ENCODE measurements around the gene PSMB3.
"Not testable (repeated sequence)": the region's sequence is repeated elsewhere in the genome, so short reads cannot be mapped to it uniquely, and the experiment has no call there.

Gene PSMB3

GRCh38 chr17:38777641-38778250 lies 25.2 kb downstream of the PSMB3 start:
- DNase-seq: no peak
- peaks cover 92% of the 10 kb centered on the region for H3K36me3 Mint-ChIP-seq (ENCODE audit: low read depth)
- no peaks in the 10 kb centered on the region for H3K27me3 Mint-ChIP-seq
- H3K4me3 Mint-ChIP-seq: no peak overlapping the region
- no peaks in the 10 kb centered on the region for H3K9me3 Mint-ChIP-seq
- H3K4me1 Mint-ChIP-seq (ENCODE audit: low read depth): no peaks in the 10 kb centered on the region
- no peak overlapping the region for H3K27ac Mint-ChIP-seq

GRCh38 chr17:38779965-38780752 lies 27.6 kb downstream of the PSMB3 start:
- Mint-ChIP-seq H3K27ac (no peak overlapping the region), H3K27me3 (no peaks in the 10 kb centered on the region), H3K4me3 (no peak overlapping the region), H3K36me3 (ENCODE audit: low read depth) (peaks cover 92% of the 10 kb centered on the region), H3K9me3 (no peaks in the 10 kb centered on the region), H3K4me1 (ENCODE audit: low read depth) (no peaks in the 10 kb centered on the region)
- DNase-seq: no peak

DNA sequence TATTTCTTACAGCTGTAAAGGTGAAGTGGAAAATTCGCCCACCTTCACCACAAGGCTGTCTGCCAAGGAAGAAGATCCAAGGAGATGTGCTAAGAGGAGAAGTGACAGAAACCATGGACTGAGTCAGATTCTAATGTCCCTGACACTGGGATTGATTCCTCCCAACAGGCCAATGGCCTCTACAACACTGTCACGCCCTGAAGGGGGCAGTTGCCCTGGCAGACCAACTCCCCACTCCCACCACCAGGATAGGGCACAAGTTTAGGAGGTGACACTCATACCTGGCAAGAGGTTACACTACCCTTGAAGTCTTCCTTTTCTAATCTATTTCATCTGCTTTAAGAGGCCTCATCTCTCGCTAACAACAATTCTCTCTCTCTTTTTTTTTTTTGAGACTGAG lies 30.7 kb downstream of the PSMB3 start:
- no peak overlapping the region for H3K4me3 Mint-ChIP-seq
- no peaks in the 10 kb centered on the region for H3K9me3 Mint-ChIP-seq
- peaks cover 90% of the 10 kb centered on the region for H3K36me3 Mint-ChIP-seq (ENCODE audit: low read depth)
- H3K27me3 Mint-ChIP-seq: no peaks in the 10 kb centered on the region
- DNase-seq: no peak
- H3K27ac Mint-ChIP-seq: peak overlapping the region; percentile 29
- no peaks in the 10 kb centered on the region for H3K4me1 Mint-ChIP-seq (ENCODE audit: low read depth)

DNA sequence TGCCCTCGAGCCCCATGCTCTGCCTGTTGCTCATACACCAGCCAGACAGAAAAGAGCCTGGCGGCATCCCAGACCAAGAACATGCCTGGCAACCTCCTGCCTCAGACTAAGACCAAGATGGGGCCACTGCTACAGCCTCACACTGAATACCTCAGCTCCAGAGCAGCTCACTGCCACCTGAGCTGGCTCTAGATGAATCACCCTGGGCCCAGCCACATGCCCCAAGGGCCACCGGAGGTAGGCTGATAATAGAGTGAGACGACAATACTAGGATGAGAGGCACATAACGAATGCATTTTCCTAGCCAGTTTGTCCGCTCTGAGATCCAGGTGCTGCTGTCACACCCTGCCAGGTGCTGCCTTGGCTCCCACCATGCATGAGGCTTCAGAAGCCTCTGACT lies 33.8 kb downstream of the PSMB3 start:
- no peak for DNase-seq
- H3K27me3 Mint-ChIP-seq: no peaks in the 10 kb centered on the region
- H3K4me3 Mint-ChIP-seq: no peak overlapping the region
- peaks cover 7% of the 10 kb centered on the region for H3K4me1 Mint-ChIP-seq (ENCODE audit: low read depth)
- H3K27ac Mint-ChIP-seq: peak overlapping the region; percentile 15
- peaks cover 69% of the 10 kb centered on the region for H3K36me3 Mint-ChIP-seq (ENCODE audit: low read depth)
- no peaks in the 10 kb centered on the region for H3K9me3 Mint-ChIP-seq

GRCh38 chr17:38787999-38788398 lies 35.5 kb downstream of the PSMB3 start:
- not testable (repeated sequence) for H3K9me3 Mint-ChIP-seq

GRCh38 chr17:38789185-38789584 lies 36.6 kb downstream of the PSMB3 start:
- no peaks in the 10 kb centered on the region for H3K9me3 Mint-ChIP-seq
- H3K36me3 Mint-ChIP-seq (ENCODE audit: low read depth): peaks cover 58% of the 10 kb centered on the region
- H3K27ac Mint-ChIP-seq: no peak overlapping the region
- H3K4me3 Mint-ChIP-seq: no peak overlapping the region
- DNase-seq: no peak
- H3K27me3 Mint-ChIP-seq: no peaks in the 10 kb centered on the region
- H3K4me1 Mint-ChIP-seq (ENCODE audit: low read depth): peaks cover 21% of the 10 kb centered on the region

More at GRCh38 chr17:38787999-38788398, 35.5 kb downstream of the PSMB3 start:
- H3K4me1 Mint-ChIP-seq (ENCODE audit: low read depth): peaks cover 15% of the 10 kb centered on the region
- peaks cover 63% of the 10 kb centered on the region for H3K36me3 Mint-ChIP-seq (ENCODE audit: low read depth)
- not testable (repeated sequence) for H3K4me3 Mint-ChIP-seq, H3K27me3 Mint-ChIP-seq, DNase-seq, H3K27ac Mint-ChIP-seq

- Mint-ChIP-seq H3K36me3 (ENCODE audit: low read depth) (peaks cover 53% of the 10 kb centered on the region), H3K4me1 (ENCODE audit: low read depth) (peaks cover 26% of the 10 kb centered on the region)
- not testable (repeated sequence) for DNase-seq, H3K9me3 Mint-ChIP-seq, H3K27me3 Mint-ChIP-seq, H3K4me3 Mint-ChIP-seq, H3K27ac Mint-ChIP-seq
Observed at GRCh38 chr17:38790148-38790707, 37.7 kb downstream of the PSMB3 start.

- H3K36me3 Mint-ChIP-seq (ENCODE audit: low read depth): peaks cover 53% of the 10 kb centered on the region
- no peaks in the 10 kb centered on the region for H3K9me3 Mint-ChIP-seq
- no peak overlapping the region for H3K27ac Mint-ChIP-seq
- H3K4me1 Mint-ChIP-seq (ENCODE audit: low read depth): peaks cover 34% of the 10 kb centered on the region
- H3K27me3 Mint-ChIP-seq: no peaks in the 10 kb centered on the region
- no peak for DNase-seq
- no peak overlapping the region for H3K4me3 Mint-ChIP-seq
Observed at GRCh38 chr17:38791162-38791561, 38.6 kb downstream of the PSMB3 start.

DNA sequence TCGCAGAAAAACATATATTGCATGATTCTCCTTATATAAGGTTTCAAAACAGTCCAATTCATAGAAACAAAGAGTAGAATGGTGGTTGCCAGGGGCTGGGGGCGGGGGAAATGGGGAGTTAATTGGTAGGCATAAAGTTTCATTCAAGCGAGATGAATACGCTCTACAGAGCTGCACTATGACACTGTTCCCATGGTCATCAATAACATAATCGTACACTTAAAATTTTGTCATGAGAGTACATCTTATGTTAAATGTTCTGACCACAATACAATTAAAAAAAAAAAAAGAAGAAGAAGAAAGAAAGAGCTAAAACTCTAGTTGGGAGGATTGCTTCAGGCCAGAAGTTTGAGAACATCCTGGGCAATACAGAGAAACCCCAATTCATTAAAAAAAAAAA lies 41.7 kb downstream of the PSMB3 start:
- H3K4me3 Mint-ChIP-seq: no peak overlapping the region
- no peaks in the 10 kb centered on the region for H3K9me3 Mint-ChIP-seq
- H3K27me3 Mint-ChIP-seq: no peaks in the 10 kb centered on the region
- no peak overlapping the region for H3K27ac Mint-ChIP-seq
- H3K4me1 Mint-ChIP-seq (ENCODE audit: low read depth): peaks cover 59% of the 10 kb centered on the region
- no peak for DNase-seq
- peaks cover 60% of the 10 kb centered on the region for H3K36me3 Mint-ChIP-seq (ENCODE audit: low read depth)

- Mint-ChIP-seq H3K27me3 (no peaks in the 10 kb centered on the region), H3K27ac (peak overlapping the region; percentile 95), H3K4me3 (no peak overlapping the region), H3K9me3 (no peaks in the 10 kb centered on the region), H3K4me1 (ENCODE audit: low read depth) (peaks cover 59% of the 10 kb centered on the region), H3K36me3 (ENCODE audit: low read depth) (peaks cover 65% of the 10 kb centered on the region)
- no peak for DNase-seq
Observed at GRCh38 chr17:38796451-38797157, 44.1 kb downstream of the PSMB3 start.

- H3K9me3 Mint-ChIP-seq: no peaks in the 10 kb centered on the region
- H3K27me3 Mint-ChIP-seq: no peaks in the 10 kb centered on the region
- peak overlapping the region; percentile 89 for H3K4me3 Mint-ChIP-seq
- H3K4me1 Mint-ChIP-seq (ENCODE audit: low read depth): peaks cover 57% of the 10 kb centered on the region
- DNase-seq: no peak
- H3K27ac Mint-ChIP-seq: peak overlapping the region; percentile 95
- H3K36me3 Mint-ChIP-seq (ENCODE audit: low read depth): peaks cover 68% of the 10 kb centered on the region
Observed at GRCh38 chr17:38797158-38797490, 44.6 kb downstream of the PSMB3 start.

DNA sequence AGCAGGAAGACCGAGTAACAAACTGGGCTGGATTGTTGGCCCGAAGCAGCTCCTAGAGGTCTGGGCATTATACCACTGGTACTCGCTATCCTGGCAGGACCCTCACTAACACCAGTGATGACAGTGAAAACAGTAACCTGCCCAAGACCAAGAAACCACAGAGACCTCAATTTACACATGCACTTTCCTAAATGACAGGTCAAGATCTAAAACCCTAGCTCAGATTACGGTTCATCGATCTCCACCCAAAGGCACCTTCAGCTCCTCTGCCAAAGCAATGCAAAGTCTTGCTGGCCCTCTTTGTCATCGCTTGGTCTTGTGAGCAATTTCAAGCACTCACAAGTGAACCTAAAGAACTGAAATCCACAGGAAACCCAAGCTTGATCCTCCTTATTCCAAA lies 45.3 kb downstream of the PSMB3 start:
- peaks cover 52% of the 10 kb centered on the region for H3K4me1 Mint-ChIP-seq (ENCODE audit: low read depth)
- no peak for DNase-seq
- peak overlapping the region; percentile 95 for H3K27ac Mint-ChIP-seq
- peaks cover 69% of the 10 kb centered on the region for H3K36me3 Mint-ChIP-seq (ENCODE audit: low read depth)
- no peaks in the 10 kb centered on the region for H3K9me3 Mint-ChIP-seq
- peak overlapping the region; percentile 89 for H3K4me3 Mint-ChIP-seq
- no peaks in the 10 kb centered on the region for H3K27me3 Mint-ChIP-seq

DNA sequence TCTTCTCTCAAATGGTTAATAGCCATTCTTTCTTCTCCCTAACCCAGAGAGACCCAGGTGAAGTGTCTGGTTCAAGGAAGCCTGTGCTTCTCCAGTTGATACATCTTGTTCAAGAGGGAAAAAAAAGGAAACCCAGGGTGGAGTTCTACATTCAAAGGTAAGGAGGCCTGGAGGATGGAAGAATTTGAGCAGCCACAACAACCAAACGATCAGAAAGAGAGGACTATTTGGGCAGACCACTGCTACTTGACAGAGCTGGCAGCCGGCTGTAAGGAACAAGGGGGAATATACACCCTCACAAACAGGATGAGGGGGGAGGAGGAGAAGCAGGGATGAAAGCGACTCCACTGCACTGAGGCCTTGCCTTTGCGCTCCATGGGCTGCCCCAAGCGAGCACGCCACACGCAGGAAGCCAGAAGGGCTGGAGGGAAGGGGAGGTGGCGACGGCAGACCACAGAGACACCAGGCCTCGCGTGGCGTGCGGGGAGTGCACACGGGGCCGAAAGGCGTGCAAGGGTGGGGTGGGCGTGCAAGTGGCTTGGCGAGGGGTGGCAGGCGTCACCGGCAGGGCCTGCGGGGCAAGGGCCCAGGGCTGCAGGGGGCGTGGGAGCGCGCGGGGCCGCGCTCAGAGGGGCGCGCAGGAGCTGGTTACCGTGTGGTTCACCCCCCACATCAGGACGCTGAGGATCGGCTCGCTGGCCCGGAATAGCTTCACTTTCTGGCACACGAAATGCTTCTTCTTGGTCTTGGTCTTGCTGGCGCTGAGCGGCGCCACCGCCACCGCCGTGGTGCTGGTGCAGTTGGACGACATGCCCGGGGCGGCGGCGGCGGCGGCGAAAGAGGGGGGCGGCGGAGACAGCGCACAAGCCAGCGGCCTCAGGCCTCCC lies 46.3 kb downstream of the PSMB3 start:
- Mint-ChIP-seq H3K9me3 (no peaks in the 10 kb centered on the region), H3K36me3 (ENCODE audit: low read depth) (peaks cover 75% of the 10 kb centered on the region), H3K4me1 (ENCODE audit: low read depth) (peaks cover 49% of the 10 kb centered on the region), H3K27ac (peak overlapping the region; percentile 95), H3K27me3 (no peaks in the 10 kb centered on the region), H3K4me3 (peak overlapping the region; percentile 89)
- DNase-seq: peak; percentile 71

All from activated T-cell treated with anti-CD3 and anti-CD28 coated beads, Interleukin-2, amount 50 U/mL, for 24 hours (primary cell).